HepG2 (cell line): ENCODE results near the gene CARD19. TPM values are rescaled to one million over a fixed set of nuclear protein-coding genes. Genes with fewer than 3 reads are reported as not detected.

Experiments
- CHD4 ChIP-seq: fragments of 200-600 bp; sonication (generic); IDR thresholded peaks from 2 replicates; pipeline ENCODE4 v1.7.0; 2017; ENCODE audit warnings: mild to moderate bottlenecking, low read length, borderline replicate concordance
- DR1 ChIP-seq: sonication (generic); formaldehyde crosslinking; IDR thresholded peaks from 2 replicates; pipeline ENCODE4 v1.8.0; 2021; ENCODE audit warnings: mild to moderate bottlenecking, missing genetic modification reagents, inconsistent platforms
- ELF1 ChIP-seq: sonication (generic); formaldehyde crosslinking; IDR thresholded peaks from 2 replicates; pipeline ENCODE4 v1.4.0; 2020; ENCODE audit warnings: missing genetic modification reagents
- GLI4 ChIP-seq: sonication (generic); formaldehyde crosslinking; IDR thresholded peaks from 2 replicates; pipeline ENCODE4 v1.5.1; 2020; ENCODE audit warnings: missing genetic modification reagents, mild to moderate bottlenecking, moderate library complexity, borderline replicate concordance
- HDAC2 ChIP-seq: sonication (generic); formaldehyde crosslinking; IDR thresholded peaks from 2 replicates; pipeline ENCODE4 v1.4.0; 2020; ENCODE audit warnings: missing genetic modification reagents
- HHEX ChIP-seq: IDR thresholded peaks from 2 replicates; pipeline ENCODE4 v1.6.1; 2016; ENCODE audit warnings: control low read depth
- HNF1B ChIP-seq: sonication (generic); formaldehyde crosslinking; IDR thresholded peaks from 2 replicates; pipeline ENCODE4 v1.5.1; 2020; ENCODE audit warnings: mild to moderate bottlenecking, moderate library complexity, missing genetic modification reagents
- HOXA5 ChIP-seq: sonication (generic); formaldehyde crosslinking; IDR thresholded peaks from 2 replicates; pipeline ENCODE4 v1.4.0; 2020; ENCODE audit warnings: missing genetic modification reagents
- KLF12 ChIP-seq: sonication (generic); formaldehyde crosslinking; IDR thresholded peaks from 2 replicates; pipeline ENCODE4 v1.4.0; 2020; ENCODE audit warnings: missing genetic modification reagents, borderline replicate concordance
- MIER3 ChIP-seq: IDR thresholded peaks from 2 replicates; pipeline ENCODE4 v1.6.1; 2016; ENCODE audit warnings: missing compliant biosample characterization, borderline replicate concordance
- MTF2 ChIP-seq: sonication (generic); formaldehyde crosslinking; IDR thresholded peaks from 2 replicates; pipeline ENCODE4 v1.5.0; 2020; ENCODE audit warnings: missing genetic modification reagents, borderline replicate concordance
- NFATC3 ChIP-seq: sonication (generic); formaldehyde crosslinking; IDR thresholded peaks from 2 replicates; pipeline ENCODE4 v1.5.1; 2020; ENCODE audit warnings: mild to moderate bottlenecking, missing genetic modification reagents
- NR1H2 ChIP-seq: sonication (generic); formaldehyde crosslinking; IDR thresholded peaks from 2 replicates; pipeline ENCODE4 v1.8.1; 2022; ENCODE audit warnings: low read depth, missing genetic modification reagents, borderline replicate concordance
- PRDM10 ChIP-seq: sonication (generic); formaldehyde crosslinking; IDR thresholded peaks from 2 replicates; pipeline ENCODE4 v1.4.0; 2020; ENCODE audit warnings: low read depth, missing genetic modification reagents
- SOX5 ChIP-seq: IDR thresholded peaks from 2 replicates; pipeline ENCODE4 v1.6.1; 2016; ENCODE audit warnings: borderline replicate concordance
- TEAD3 ChIP-seq: optimal IDR thresholded peaks from 2 replicates; pipeline ENCODE3; 2016; ENCODE audit warnings: borderline replicate concordance
- TOE1 ChIP-seq: sonication (generic); formaldehyde crosslinking; IDR thresholded peaks from 2 replicates; pipeline ENCODE4 v1.4.0; 2020; ENCODE audit warnings: mild to moderate bottlenecking, missing genetic modification reagents
- ZFP1 ChIP-seq: IDR thresholded peaks from 2 replicates; pipeline ENCODE4 v1.6.1; 2016
- ZNF20 ChIP-seq: sonication (generic); formaldehyde crosslinking; IDR thresholded peaks from 2 replicates; pipeline ENCODE4 v1.4.0; 2020; ENCODE audit warnings: mild to moderate bottlenecking, moderate library complexity, missing genetic modification reagents
- ZNF24 ChIP-seq: fragments of 450-650 bp; IDR thresholded peaks from 2 replicates; pipeline ENCODE4 v1.6.1; 2017; ENCODE audit warnings: antibody characterized with exemption, mild to moderate bottlenecking
- ZNF331 ChIP-seq: sonication (generic); formaldehyde crosslinking; IDR thresholded peaks from 2 replicates; pipeline ENCODE4 v1.4.0; 2020; ENCODE audit warnings: missing genetic modification reagents
- ZNF430 ChIP-seq: sonication (generic); formaldehyde crosslinking; IDR thresholded peaks from 2 replicates; pipeline ENCODE4 v1.9.0; 2021; ENCODE audit warnings: mild to moderate bottlenecking, missing genetic modification reagents
- ZNF547 ChIP-seq: sonication (generic); formaldehyde crosslinking; IDR thresholded peaks from 2 replicates; pipeline ENCODE4 v1.5.1; 2020; ENCODE audit warnings: mild to moderate bottlenecking, missing genetic modification reagents
- ZNF562 ChIP-seq: sonication (generic); formaldehyde crosslinking; IDR thresholded peaks from 2 replicates; pipeline ENCODE4 v1.8.0; 2022; ENCODE audit warnings: missing genetic modification reagents, borderline replicate concordance
- ZNF580 ChIP-seq: IDR thresholded peaks from 2 replicates; pipeline ENCODE4 v1.6.1; 2016; ENCODE audit warnings: low read depth, borderline replicate concordance
- ZNF644 ChIP-seq: IDR thresholded peaks from 2 replicates; pipeline ENCODE4 v1.6.1; 2016; ENCODE audit warnings: low read depth
- ZNF703 ChIP-seq: sonication (generic); formaldehyde crosslinking; IDR thresholded peaks from 2 replicates; pipeline ENCODE4 v1.5.1; 2020; ENCODE audit warnings: missing genetic modification reagents, mild to moderate bottlenecking, moderate library complexity, borderline replicate concordance
- polyA plus RNA-seq, 8 experiments: library from polyadenylated mRNA; depleted of rRNA in 3 of 8; stranded (reverse) in 7 of 8; unstranded in 1 of 8; fragments of >200 nt; fragmentation: Illumina TruSeq in 4 of 8; extraction: Trizol in 4 of 8; gene quantifications; 2 replicates each; pipeline versions ENCODE4 v1.2.1 to v1.2.3, GENCODE V29; 2011 to 2016; ENCODE audit warnings: low read depth in 4 of 8, missing spikeins in 1 of 8, mixed read lengths in 1 of 8; ENCODE audit not compliant: insufficient read depth in 1 of 8
- total RNA-seq, 5 experiments: library from RNA; depleted of rRNA; stranded (reverse); fragments of >200 nt; fragmentation: Illumina TruSeq; extraction: Trizol; gene quantifications; 2 replicates each; pipeline ENCODE4 v1.2.3, GENCODE V29; 2016; ENCODE audit warnings: low read depth in 1 of 5

CARD19 gene
- total and polyA plus RNA-seq, 2 of the 13 experiments (the other 11 are each of a cell fraction or from before 2014, with no cell fraction given): 18.4 to 47.2 TPM

- TF ChIP-seq ZNF547 (CRISPR knock-in tag) (no peak), HNF1B (CRISPR knock-in tag) (peak; percentile 96), TEAD3 (CRISPR knock-in tag) (peak; percentile 62), ZNF24 (no peak), ZNF562 (CRISPR knock-in tag) (no peak), ZFP1 (CRISPR knock-in tag) (no peak), ZNF703 (no peak), ZNF20 (CRISPR knock-in tag) (no peak), MTF2 (no peak), TOE1 (CRISPR knock-in tag) (no peak), MIER3 (CRISPR knock-in tag) (peak; percentile 21; the same call in 1 of the 2 replicates), ZNF580 (CRISPR knock-in tag) (no peak), NR1H2 (no peak), DR1 (CRISPR knock-in tag) (no peak; the same call in 1 of the 2 replicates), PRDM10 (no peak), ZNF331 (CRISPR knock-in tag) (peak; percentile 98), ELF1 (CRISPR knock-in tag) (peak; percentile 41), KLF12 (no peak), NFATC3 (no peak), HDAC2 (no peak; the same call in 1 of the 2 replicates), SOX5 (CRISPR knock-in tag) (peak; percentile 75), HOXA5 (CRISPR knock-in tag) (no peak), GLI4 (CRISPR knock-in tag) (no peak), CHD4 (no peak), ZNF644 (CRISPR knock-in tag) (0 out of 2 replicates have a peak, but pooled peaks have one; percentile 14), ZNF430 (CRISPR knock-in tag) (peak; percentile 76; the same call in 1 of the 2 replicates), HHEX (CRISPR knock-in tag) (no peak)
Measured at GRCh38 chr9:93061791-93062763, 33.9 kb upstream of the CARD19 start (continued).
